Glutamatergic neuron (in vitro differentiated cells): ENCODE measurements around the gene LILRA1. TPM values are rescaled to one million over a fixed set of nuclear protein-coding genes. Genes with fewer than 3 reads are reported as not detected.
"Not testable (repeated sequence)": the region's sequence is repeated elsewhere in the genome, so short reads cannot be mapped to it uniquely, and the experiment has no call there.

Experiments used
- DNase-seq: peaks from one replicate; pipeline ENCODE4 v3.0.0; 2022
- H3K27ac Mint-ChIP-seq: one replicate; pipeline ENCODE4 v1.8.0; 2020; ENCODE audit warnings: mild to moderate bottlenecking, mixed read lengths, inconsistent platforms; ENCODE audit not compliant: unreplicated experiment
- H3K27me3 Mint-ChIP-seq: one replicate; pipeline ENCODE4 v1.8.0; 2020; ENCODE audit warnings: mild to moderate bottlenecking, moderate library complexity, mixed read lengths, inconsistent platforms; ENCODE audit not compliant: unreplicated experiment
- H3K36me3 Mint-ChIP-seq: one replicate; pipeline ENCODE4 v1.8.0; 2020; ENCODE audit warnings: mild to moderate bottlenecking, mixed read lengths, inconsistent platforms; ENCODE audit not compliant: unreplicated experiment
- H3K4me1 Mint-ChIP-seq: one replicate; pipeline ENCODE4 v1.8.0; 2020; ENCODE audit warnings: mild to moderate bottlenecking, low read depth, mixed read lengths, inconsistent platforms; ENCODE audit not compliant: unreplicated experiment
- H3K4me3 Mint-ChIP-seq: one replicate; pipeline ENCODE4 v1.8.0; 2020; ENCODE audit warnings: mild to moderate bottlenecking, mixed read lengths, inconsistent platforms; ENCODE audit not compliant: unreplicated experiment
- H3K9me3 Mint-ChIP-seq: one replicate; pipeline ENCODE4 v1.8.0; 2020; ENCODE audit warnings: mild to moderate bottlenecking, moderate library complexity, mixed read lengths, inconsistent platforms; ENCODE audit not compliant: unreplicated experiment
- total RNA-seq: library from RNA; stranded (reverse); fragmentation: NEBNext Ultra II Directional; extraction: Animal tissue kit (Norgen Biotek cat#: 25700); gene quantifications from one replicate; pipeline ENCODE4 v1.2.1, GENCODE V29; 2021; ENCODE audit not compliant: unreplicated experiment
- TF ChIP-seq, protein P1 (sequence below): fragments of 200-600 bp; sonication (generic); IDR thresholded peaks from one replicate; pipeline ENCODE4 v1.5.0; 2021; ENCODE audit not compliant: partially characterized antibody, unreplicated experiment

The LILRA1 gene
- total RNA-seq, 1 donor from 2014 or later: not detected

DNA sequence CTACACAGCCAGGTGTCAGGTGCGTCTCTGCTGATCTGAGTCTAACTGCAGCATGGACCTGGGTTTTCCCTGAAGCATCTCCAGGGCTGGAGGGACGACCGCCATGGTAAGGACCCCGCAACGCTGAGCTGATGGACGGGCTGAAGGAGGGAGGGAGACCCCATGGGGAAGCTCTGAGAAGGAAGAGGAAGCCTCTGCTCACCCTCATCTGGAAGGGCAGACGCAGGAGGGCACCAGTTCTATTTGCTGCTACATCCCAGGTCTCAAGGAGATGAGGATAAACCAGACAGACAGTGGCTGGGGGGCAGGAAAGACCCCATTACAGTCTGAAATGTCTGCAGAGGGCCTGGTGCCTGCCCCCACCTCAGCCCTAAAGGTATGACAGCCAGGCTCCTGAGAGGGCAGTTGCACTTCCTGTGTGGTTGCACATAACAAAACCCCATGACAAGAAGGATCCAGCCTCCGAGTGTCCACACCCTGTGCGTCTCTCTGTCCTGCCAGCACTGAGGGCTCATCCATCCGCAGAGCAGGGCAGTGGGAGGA lies 20.0 kb upstream of the LILRA1 start, which contains the start of gene LILRA2:
Gene LILRA2 (plus strand): TSS at position 461 of the 543 bp plus-strand sequence. CDS start 89 bp downstream, outside the sequence.
- H3K4me3 Mint-ChIP-seq: no peak within 1 kb of the TSS
- H3K27ac Mint-ChIP-seq: no peak within 1 kb of the TSS
- no peaks in the 10 kb centered on the region for H3K9me3 Mint-ChIP-seq
- peaks cover 2% of the 10 kb centered on the region for H3K27me3 Mint-ChIP-seq
- DNase-seq: no peak
- TF ChIP-seq, protein P1, sequence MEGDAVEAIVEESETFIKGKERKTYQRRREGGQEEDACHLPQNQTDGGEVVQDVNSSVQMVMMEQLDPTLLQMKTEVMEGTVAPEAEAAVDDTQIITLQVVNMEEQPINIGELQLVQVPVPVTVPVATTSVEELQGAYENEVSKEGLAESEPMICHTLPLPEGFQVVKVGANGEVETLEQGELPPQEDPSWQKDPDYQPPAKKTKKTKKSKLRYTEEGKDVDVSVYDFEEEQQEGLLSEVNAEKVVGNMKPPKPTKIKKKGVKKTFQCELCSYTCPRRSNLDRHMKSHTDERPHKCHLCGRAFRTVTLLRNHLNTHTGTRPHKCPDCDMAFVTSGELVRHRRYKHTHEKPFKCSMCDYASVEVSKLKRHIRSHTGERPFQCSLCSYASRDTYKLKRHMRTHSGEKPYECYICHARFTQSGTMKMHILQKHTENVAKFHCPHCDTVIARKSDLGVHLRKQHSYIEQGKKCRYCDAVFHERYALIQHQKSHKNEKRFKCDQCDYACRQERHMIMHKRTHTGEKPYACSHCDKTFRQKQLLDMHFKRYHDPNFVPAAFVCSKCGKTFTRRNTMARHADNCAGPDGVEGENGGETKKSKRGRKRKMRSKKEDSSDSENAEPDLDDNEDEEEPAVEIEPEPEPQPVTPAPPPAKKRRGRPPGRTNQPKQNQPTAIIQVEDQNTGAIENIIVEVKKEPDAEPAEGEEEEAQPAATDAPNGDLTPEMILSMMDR: no peak
- no peaks in the 10 kb centered on the region for H3K36me3 Mint-ChIP-seq
- H3K4me1 Mint-ChIP-seq: no peaks in the 10 kb centered on the region

DNA sequence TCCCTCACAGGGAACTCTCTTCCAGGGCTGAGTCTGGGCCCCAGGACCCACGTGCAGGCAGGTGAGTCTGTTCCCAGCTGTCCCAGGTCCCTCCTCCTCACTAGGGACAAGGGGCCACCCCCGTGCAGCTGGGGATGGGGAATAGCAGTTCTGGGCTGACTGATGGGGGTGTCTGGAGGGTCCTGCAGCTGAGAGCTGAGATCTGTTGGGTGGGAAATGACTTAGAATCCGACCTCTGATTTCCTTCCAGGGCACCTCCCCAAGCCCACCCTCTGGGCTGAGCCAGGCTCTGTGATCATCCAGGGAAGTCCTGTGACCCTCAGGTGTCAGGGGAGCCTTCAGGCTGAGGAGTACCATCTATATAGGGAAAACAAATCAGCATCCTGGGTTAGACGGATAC lies 19.4 kb upstream of the LILRA1 start:
- no peak for DNase-seq
- Mint-ChIP-seq H3K4me3 (no peak overlapping the region), H3K36me3 (no peaks in the 10 kb centered on the region), H3K27me3 (peaks cover 2% of the 10 kb centered on the region), H3K4me1 (no peaks in the 10 kb centered on the region), H3K9me3 (no peaks in the 10 kb centered on the region), H3K27ac (no peak overlapping the region)
- TF ChIP-seq, protein P1: no peak

DNA sequence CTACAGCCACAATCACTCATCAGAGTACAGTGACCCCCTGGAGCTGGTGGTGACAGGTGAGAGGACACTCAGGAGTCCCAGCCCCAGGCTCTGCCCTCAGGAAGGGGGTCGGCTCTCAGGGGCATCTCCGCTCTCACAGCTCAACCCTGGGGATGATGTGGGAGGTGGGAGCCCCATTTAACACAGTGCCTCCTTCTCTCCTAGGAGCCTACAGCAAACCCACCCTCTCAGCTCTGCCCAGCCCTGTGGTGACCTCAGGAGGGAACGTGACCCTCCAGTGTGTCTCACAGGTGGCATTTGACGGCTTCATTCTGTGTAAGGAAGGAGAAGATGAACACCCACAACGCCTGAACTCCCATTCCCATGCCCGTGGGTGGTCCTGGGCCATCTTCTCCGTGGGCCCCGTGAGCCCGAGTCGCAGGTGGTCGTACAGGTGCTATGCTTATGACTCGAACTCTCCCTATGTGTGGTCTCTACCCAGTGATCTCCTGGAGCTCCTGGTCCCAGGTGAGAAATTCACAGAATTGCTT lies 18.8 kb upstream of the LILRA1 start:
- Mint-ChIP-seq H3K9me3 (no peaks in the 10 kb centered on the region), H3K36me3 (no peaks in the 10 kb centered on the region), H3K27me3 (peaks cover 2% of the 10 kb centered on the region), H3K4me1 (no peaks in the 10 kb centered on the region), H3K27ac (no peak overlapping the region), H3K4me3 (no peak overlapping the region)
- TF ChIP-seq, protein P1: no peak
- no peak for DNase-seq

DNA sequence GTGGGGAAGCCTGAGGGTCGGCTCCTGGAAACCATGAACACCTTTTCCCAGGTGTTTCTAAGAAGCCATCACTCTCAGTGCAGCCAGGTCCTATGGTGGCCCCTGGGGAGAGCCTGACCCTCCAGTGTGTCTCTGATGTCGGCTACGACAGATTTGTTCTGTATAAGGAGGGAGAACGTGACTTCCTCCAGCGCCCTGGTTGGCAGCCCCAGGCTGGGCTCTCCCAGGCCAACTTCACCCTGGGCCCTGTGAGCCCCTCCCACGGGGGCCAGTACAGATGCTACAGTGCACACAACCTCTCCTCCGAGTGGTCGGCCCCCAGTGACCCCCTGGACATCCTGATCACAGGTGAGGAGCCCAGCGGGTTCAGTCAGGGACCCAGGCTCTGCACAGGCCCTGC lies 18.2 kb upstream of the LILRA1 start:
- not testable (repeated sequence) for H3K36me3 Mint-ChIP-seq, DNase-seq, H3K9me3 Mint-ChIP-seq, H3K4me1 Mint-ChIP-seq, H3K27ac Mint-ChIP-seq, H3K4me3 Mint-ChIP-seq, H3K27me3 Mint-ChIP-seq

DNA sequence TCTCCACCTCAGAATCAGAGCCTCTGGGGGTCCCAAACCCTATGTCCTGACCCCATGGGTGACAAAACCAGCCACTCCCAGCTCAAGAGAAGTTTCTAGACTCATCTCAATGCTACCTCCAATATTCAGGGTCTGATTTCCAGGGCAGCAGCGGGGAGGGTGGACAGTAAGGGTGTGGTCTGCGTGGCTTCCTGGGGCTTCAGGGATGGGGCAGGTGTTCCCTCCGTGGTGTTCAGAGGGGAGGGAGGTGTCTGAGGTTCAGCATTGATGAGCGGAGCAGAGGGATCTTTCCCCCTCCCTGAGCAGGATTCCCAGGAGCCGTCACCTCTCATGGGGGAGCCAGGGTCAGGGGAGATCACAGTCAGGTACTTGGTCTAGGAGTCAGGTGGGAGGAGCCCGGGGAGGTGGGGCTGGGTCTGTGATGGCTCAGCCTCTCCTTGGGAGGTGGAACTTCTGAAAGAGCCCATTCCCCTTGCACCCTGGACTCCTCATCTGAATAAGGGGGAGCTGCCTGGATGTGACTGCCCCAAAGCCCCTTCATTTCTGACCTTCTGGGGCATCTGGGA lies 16.9 kb upstream of the LILRA1 start:
- H3K27me3 Mint-ChIP-seq: peaks cover 2% of the 10 kb centered on the region
- DNase-seq: no peak
- H3K4me1 Mint-ChIP-seq: no peaks in the 10 kb centered on the region
- TF ChIP-seq, protein P1: no peak
- H3K9me3 Mint-ChIP-seq: peaks cover 3% of the 10 kb centered on the region
- no peaks in the 10 kb centered on the region for H3K36me3 Mint-ChIP-seq
- no peak overlapping the region for H3K27ac Mint-ChIP-seq
- no peak overlapping the region for H3K4me3 Mint-ChIP-seq
